ENCODE data around the gene ARMC5.

DNA sequence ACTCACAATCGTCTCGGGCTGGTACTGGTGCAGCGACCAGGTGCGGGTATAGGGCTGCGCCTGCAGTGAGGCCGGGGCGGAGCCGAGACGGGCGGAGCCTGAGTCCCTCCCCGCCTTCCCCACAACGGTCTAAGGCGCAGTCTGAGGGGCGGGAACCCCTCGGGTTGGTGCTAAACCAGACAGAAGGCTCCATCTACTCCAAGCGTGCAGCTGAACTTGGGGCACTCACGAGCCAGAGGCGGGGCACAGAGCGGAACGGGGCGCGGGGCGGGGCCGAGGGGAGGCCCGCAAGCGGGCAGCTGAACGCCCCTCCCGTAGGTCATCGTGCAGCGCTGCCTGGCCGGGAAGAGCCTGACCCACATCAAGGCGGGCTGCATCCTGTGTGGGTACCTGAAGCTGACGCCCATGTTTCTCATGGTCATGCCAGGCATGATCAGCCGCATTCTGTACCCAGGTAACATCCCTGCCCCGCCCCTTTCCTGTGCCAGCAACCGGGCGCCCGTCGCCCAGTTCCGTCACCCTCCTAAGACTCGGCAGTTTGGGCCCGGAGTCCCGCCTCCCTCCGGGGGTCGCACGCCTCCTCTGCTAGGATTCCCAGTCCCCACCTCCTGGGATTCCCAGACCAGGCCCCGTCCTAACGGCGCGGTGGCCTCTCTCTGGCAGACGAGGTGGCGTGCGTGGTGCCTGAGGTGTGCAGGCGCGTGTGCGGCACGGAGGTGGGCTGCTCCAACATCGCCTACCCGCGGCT lies 28.6 kb downstream of the ARMC5 start:
- TF ChIP-seq POLR2A (IDR thresholded peaks at IDR 0.05) (peak in 2 of 4 donors; percentile 3 to 74), POLR2AphosphoS5 (IDR thresholded peaks at IDR 0.05) (peak in 1 of 2 donors; percentile 58), EP300 (IDR thresholded peaks at IDR 0.05) (no peak)
- TF ChIP-seq, protein P1, sequence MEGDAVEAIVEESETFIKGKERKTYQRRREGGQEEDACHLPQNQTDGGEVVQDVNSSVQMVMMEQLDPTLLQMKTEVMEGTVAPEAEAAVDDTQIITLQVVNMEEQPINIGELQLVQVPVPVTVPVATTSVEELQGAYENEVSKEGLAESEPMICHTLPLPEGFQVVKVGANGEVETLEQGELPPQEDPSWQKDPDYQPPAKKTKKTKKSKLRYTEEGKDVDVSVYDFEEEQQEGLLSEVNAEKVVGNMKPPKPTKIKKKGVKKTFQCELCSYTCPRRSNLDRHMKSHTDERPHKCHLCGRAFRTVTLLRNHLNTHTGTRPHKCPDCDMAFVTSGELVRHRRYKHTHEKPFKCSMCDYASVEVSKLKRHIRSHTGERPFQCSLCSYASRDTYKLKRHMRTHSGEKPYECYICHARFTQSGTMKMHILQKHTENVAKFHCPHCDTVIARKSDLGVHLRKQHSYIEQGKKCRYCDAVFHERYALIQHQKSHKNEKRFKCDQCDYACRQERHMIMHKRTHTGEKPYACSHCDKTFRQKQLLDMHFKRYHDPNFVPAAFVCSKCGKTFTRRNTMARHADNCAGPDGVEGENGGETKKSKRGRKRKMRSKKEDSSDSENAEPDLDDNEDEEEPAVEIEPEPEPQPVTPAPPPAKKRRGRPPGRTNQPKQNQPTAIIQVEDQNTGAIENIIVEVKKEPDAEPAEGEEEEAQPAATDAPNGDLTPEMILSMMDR (IDR thresholded peaks at IDR 0.05): no peak
